H7 (cell line): Measurements from ENCODE around the gene TMEM107. TPM values are rescaled to one million over a fixed set of nuclear protein-coding genes. Genes with fewer than 3 reads are reported as not detected.

Experiments
- DNase-seq: peaks from one replicate; pipeline ENCODE4 v3.0.0; 2012
- H3K27me3 ChIP-seq: 2 replicates; pipeline ENCODE4 v1.6.0; 2011; ENCODE audit warnings: mild to moderate bottlenecking, low read length; ENCODE audit not compliant: control insufficient read depth, insufficient read depth
- H3K36me3 ChIP-seq: replicated peaks from 2 replicates; pipeline ENCODE4 v1.5.1; 2011; ENCODE audit warnings: low read length; ENCODE audit not compliant: control insufficient read depth, insufficient read depth
- H3K4me3 ChIP-seq: 2 replicates; pipeline ENCODE4 v1.5.1; 2011; ENCODE audit warnings: low read depth, mild to moderate bottlenecking, control low read depth, low read length, moderate library complexity; ENCODE audit not compliant: insufficient read depth
- total RNA-seq: library from RNA; depleted of rRNA; stranded (reverse); fragments of >200 nt; shearing (Covaris generic); gene quantifications from 2 replicates; pipeline ENCODE4 v1.2.3, GENCODE V29; 2014

Gene TMEM107
- total RNA-seq, 1 experiment from 2014 or later, result 27.7 TPM

DNA sequence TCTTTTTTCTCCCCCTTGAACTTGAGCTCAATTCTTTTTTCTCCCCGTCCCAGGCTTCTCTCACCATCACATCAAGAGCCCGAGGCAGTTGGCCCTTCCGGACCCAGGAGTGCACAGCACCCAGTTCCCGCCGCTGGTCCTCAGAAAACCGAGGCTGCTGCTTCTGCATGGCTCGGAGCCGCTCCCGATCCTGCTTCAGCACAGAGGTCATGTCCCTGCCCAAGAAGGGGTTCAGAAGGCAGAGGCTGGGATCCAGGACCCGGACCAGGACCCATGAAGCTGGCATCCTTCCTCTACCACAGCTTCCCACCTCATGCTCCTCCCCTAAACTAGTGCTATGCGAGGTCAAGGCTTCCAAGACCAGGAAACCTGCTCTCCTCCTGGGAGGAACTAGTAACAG is 34.4 kb downstream of the TMEM107 start:
- Histone ChIP-seq H3K27me3 (peaks cover 5% of the 10 kb centered on the region), H3K36me3 (peaks cover 20% of the 10 kb centered on the region), H3K4me3 (no peak overlapping the region)
- DNase-seq, result no peak

DNA sequence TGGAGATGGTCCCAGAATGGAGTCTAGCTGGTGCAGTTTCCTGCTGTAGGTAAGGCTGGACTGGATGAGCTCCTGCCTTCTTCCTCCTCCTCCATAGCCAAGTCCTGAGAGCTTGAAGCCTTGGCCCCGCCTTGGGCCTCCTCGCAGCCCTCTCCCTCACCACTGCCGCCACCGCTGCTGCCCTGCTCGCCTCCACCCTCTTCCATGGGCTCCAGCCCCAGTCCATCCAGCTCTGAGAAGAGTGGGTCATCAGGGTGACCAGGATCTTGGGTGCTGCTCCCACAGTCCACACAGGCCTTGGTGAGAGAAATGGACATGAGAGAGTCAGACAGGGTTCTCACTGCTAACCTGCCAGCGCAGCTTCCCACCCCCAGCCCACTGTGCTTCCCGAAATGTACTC is 35.1 kb downstream of the TMEM107 start:
- Histone ChIP-seq H3K27me3 (peaks cover 5% of the 10 kb centered on the region), H3K4me3 (no peak overlapping the region), H3K36me3 (peaks cover 15% of the 10 kb centered on the region)
- no peak for DNase-seq

DNA sequence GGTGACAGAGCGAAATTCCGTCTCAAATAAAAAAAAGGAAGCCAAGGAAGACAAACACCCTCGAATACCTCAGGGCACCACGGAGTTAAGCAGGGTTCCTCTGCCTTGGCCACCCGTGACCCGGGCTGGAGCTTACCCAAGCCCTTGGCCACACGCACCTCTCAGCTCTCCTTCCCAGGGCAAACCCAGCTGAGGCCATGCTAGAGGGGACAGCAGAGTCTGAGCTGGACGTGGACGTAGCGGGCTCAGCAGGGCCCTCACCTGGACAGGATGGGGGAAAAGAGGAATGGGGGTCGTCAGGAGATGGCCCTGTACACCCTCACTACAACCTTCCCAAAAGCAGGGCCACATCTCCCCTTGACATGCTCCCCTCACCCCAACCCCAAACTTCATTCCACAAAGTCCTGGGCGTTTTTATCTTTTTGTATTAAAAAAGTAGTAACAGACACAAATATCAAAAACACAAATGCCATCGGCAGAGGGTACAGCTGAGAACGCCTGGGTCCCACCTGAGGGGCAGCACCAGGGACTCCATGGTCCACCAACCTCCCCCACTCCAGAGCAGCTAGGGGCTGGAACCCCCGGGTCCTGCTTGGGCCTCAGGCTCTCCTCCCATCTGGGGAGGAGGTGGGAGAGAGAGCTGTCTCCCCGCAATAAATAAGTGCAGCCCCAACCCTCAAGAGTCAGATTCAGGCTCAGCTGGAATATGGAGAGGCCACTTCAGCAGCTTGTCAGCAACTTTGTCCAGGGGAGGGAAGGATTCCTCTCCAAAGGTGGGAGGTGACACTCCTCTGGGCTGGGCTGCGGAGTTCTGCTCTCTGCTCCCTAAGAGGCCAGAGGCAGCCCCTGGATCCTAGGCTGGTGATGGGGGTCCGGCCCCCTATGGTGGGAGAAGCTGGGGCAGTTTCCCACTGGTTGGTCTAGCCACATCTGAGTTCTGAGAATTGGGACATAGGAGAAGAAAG is 35.8 kb downstream of the TMEM107 start:
- Histone ChIP-seq H3K36me3 (peaks cover 12% of the 10 kb centered on the region), H3K27me3 (peaks cover 5% of the 10 kb centered on the region), H3K4me3 (no peak overlapping the region)
- no peak for DNase-seq

DNA sequence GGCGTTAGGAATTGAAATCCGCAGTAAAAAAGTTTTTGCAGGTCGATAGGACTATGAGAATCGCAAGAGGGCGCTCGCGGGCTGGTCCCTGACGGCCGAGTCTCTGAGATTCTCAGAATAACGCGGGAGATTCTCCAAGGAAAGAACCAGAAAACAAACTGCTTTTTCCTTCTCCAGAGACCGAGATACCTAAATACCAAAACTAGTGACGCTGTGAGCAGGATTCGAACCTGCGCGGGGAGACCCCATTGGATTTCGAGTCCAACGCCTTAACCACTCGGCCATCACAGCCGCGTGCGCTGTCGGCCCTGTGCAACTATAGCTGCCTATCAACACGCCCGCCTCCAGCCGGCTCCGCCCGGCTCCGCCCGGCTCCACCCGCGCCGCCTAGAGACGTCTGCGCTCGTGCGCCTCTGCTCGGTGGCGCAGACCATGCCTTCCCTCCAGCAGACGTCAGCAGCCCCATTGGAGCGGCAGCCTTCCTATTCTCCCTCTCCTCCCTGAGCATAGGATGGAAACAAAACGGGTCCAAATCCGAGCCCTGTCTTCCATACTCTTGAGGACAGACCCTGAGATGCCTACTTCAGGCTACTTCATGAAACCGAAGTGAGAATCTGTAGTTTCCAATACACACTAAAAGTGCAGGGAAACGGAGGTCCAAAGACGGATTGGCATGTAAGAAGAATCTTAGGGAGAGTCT is 37.4 kb downstream of the TMEM107 start:
- H3K36me3 ChIP-seq, result peaks cover 10% of the 10 kb centered on the region
- DNase-seq, result peak; percentile 96
- peaks cover 5% of the 10 kb centered on the region for H3K27me3 ChIP-seq
- H3K4me3 ChIP-seq, result peak overlapping the region; percentile 57

DNA sequence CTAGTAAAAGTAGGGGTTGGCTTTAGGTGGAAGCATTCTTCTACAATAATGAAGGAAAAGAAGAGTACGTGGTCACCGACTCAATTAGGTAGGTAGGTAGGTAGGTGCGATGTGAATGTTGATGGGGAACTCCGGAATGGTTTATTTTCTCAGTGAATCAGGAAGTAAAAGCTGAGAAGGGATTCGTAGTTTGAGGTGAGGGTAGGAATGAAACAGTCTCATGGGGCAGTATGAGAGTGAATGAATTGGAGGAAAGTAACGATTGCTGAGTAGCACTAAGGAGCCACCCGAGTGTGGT is 37.9 kb downstream of the TMEM107 start:
- peaks cover 5% of the 10 kb centered on the region for H3K27me3 ChIP-seq
- H3K4me3 ChIP-seq, result peak overlapping the region; percentile 57
- no peak for DNase-seq
- H3K36me3 ChIP-seq, result peaks cover 9% of the 10 kb centered on the region

DNA sequence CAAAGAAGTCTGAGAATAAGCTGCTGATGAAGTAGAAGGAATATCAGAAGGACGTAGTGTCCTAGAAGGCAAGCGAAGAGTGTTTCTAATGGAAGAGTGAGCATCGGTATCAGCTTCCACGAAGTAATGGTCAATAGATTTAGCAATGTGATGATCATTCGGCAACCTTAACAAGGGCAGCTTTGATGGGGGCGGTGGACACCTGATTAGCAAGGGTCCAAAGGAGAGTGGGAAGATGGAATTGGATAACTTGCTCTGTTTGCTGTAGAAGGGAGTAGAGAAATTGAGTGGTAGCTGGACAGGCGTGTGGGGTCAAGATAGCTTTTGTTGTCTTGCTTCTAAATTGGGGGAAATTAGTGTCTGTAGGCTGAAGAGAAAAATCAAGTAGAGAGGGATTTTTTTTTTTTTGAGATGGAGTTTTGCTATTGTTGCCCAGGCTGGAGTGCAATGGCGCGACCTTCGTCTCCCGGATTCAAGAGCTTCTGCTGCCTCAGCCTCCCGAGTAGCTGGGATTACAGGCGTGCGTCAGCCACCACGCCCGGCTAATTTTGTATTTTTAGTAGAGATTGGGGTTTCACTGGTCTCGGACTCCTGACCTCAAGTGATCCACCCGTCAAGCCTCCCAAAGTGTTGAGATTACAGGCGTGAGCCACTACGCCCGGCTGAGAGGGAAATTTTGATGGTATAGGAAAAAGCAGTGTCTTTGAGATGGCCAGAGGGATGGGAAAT is 38.4 kb downstream of the TMEM107 start:
- H3K27me3 ChIP-seq, result peaks cover 5% of the 10 kb centered on the region
- DNase-seq, result peak; percentile 45
- H3K36me3 ChIP-seq, result peaks cover 8% of the 10 kb centered on the region
- H3K4me3 ChIP-seq, result peak overlapping the region; percentile 57

DNA sequence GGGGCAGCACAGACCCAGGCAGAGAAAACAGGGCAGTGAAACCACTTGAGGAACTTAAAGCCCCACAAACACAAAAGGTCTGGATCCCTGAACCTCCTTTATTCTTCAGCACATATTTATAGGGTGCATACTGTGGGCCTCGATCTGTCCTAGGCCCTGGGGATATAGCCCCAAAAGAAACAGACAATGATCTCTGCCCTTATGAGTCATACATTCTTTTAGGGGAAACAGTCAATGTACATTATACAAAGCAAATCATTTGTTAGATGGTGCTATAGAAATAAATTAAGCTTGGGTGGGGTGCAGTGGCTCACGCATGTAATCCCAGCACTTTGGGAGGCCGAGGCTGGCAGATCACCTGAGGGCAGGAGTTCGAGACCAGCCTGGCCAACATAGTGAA is 42.2 kb downstream of the TMEM107 start:
- DNase-seq, result no peak
- no peaks in the 10 kb centered on the region for H3K36me3 ChIP-seq
- H3K4me3 ChIP-seq, result no peak overlapping the region
- H3K27me3 ChIP-seq, result peaks cover 5% of the 10 kb centered on the region

DNA sequence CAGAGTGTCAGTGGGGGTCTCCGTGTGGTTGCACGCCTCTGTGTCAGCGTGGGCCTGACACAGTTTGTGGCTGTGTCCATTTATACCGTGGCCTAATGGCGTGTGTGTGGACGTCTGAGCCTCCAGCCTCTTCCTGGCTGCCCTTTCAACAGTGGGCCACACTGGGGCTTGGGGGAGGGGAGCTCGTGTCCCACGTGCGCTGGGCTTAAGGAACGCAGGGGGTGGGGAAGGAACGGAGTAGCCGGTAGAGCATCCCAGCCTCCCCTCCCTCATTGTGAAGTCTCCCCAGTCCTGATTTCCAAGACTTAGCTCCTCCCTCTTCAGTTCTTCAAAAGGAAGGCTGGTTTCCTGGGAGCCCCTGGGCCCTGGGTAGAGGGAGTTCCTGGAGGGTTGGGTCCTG is 42.8 kb downstream of the TMEM107 start:
- Histone ChIP-seq H3K36me3 (no peaks in the 10 kb centered on the region), H3K4me3 (no peak overlapping the region), H3K27me3 (peaks cover 8% of the 10 kb centered on the region)
- peak; percentile 84 for DNase-seq

DNA sequence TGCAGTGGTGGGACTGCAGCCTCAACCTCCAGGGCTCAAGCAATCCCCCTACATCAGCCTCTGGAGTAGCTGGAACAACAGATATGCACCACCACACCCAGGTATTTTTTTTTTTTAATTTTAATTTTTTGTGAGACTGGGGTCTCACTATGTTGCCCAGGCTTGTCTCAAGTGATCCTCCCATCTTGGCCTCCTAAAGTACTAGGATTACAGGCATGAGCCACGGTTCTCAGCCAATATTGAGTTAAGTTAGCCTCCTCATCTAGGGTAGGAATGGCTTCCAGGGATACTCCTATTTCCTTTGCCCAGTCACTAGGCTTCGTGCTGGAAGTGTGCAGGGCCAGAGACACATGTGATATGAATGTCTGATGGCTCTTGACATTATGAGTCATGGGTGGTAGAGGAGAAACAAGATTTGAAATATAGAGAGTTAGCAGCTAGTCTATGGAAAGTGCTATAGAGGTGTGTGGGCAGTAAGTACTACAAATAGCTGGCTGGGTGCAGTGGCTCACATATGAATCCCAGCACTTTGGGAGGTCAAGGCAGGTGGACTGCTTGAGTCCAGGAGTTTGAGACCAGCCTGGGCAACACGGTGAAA is 44.2 kb downstream of the TMEM107 start:
- no peak for DNase-seq
- no peak overlapping the region for H3K4me3 ChIP-seq
- peaks cover 13% of the 10 kb centered on the region for H3K27me3 ChIP-seq

DNA sequence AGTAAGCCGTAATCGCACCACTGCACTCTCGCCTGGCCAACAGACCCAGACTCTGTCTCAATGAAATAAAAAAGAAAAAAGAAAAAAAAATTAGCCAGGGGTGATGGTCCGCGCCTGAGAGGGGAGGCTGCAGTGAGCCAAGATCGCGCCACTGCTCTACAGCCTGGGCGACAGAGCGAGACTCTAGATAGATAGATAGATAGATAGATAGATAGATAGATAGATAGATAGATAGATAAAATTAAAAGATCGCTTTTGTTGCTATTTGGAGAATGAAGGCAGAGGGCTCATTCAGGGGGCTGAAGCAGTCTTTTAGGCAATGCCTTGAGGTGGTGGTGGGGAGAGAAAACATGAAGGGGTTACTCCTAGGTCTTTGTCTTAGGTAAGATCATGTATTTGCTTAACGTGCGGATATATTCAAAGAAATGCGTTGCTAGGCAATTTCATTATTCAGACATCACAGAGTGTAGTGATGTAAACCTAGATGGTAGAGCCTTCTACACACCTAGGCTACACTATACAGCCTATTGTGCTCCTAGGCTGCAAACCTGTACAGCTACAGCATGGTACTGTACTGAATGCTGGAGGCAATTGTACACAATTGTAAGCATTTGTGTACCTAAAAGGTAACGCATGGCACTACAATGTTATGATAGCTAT is 47.9 kb downstream of the TMEM107 start:
- Histone ChIP-seq H3K27me3 (peaks cover 41% of the 10 kb centered on the region), H3K4me3 (no peak overlapping the region), H3K36me3 (no peaks in the 10 kb centered on the region)
- no peak for DNase-seq

More for the DNA sequence above, 44.2 kb downstream of the TMEM107 start:
- no peaks in the 10 kb centered on the region for H3K36me3 ChIP-seq

DNA sequence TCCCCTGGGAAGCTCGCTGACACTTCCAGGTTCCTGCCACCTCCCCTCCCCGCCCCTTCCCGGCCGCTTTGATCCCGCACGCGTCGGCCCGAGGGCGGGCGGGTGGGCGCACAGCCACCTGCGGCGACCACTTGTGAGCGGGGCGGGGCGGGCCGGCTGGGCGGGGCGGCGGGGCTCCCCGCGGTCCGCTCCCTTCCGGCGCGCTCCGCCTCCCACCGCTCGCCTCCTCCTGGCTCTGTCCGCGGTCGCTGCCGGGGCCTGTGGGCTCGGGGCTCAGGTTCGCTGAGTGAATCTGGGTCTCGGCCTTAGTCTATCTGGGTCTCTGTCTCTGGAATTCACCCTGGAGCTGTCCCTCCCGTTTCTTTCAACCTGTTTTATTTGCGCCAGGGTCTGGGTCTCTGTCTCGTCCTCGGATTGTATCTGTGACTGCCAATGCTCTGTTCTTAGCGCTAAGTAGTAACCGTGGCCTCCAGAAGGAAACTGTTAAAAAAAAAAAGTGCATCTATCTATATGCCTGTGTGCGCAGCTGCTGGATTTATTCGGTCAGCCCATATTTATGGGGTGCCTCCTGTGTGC is 49.6 kb downstream of the TMEM107 start:
- H3K36me3 ChIP-seq, result no peaks in the 10 kb centered on the region
- H3K4me3 ChIP-seq, result peak overlapping the region; percentile 74
- DNase-seq, result peak; percentile 92
- H3K27me3 ChIP-seq, result peaks cover 57% of the 10 kb centered on the region

DNA sequence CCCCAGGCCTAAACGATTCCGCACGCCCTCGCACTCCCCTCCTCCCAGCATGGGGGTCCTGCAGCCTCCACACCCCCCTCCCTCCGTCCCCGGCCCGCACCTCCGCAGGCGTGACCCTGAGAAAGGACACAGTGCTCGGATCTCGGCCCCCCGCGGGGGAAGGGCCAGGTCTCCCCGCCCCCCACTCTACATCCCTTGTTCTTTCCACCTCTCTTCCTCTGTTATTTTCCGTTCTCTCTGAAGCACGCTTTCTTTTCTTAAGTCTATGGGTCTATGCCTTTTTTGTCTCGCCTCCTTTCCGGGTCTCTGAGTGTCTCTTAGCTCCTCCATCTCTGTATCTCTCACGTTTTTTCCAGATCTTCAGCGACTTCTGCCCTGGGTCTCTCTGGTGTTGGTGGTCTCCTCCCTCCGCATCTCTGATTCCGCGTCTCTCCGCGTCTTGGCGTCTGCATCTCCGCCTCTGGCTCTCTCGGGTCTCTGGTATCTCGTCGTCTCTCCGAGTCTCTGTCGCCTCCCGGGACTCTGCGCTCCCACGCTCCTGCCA is 50.2 kb downstream of the TMEM107 start:
- Histone ChIP-seq H3K36me3 (no peaks in the 10 kb centered on the region), H3K27me3 (peaks cover 60% of the 10 kb centered on the region), H3K4me3 (peak overlapping the region; percentile 74)
- DNase-seq, result peak; percentile 91

DNA sequence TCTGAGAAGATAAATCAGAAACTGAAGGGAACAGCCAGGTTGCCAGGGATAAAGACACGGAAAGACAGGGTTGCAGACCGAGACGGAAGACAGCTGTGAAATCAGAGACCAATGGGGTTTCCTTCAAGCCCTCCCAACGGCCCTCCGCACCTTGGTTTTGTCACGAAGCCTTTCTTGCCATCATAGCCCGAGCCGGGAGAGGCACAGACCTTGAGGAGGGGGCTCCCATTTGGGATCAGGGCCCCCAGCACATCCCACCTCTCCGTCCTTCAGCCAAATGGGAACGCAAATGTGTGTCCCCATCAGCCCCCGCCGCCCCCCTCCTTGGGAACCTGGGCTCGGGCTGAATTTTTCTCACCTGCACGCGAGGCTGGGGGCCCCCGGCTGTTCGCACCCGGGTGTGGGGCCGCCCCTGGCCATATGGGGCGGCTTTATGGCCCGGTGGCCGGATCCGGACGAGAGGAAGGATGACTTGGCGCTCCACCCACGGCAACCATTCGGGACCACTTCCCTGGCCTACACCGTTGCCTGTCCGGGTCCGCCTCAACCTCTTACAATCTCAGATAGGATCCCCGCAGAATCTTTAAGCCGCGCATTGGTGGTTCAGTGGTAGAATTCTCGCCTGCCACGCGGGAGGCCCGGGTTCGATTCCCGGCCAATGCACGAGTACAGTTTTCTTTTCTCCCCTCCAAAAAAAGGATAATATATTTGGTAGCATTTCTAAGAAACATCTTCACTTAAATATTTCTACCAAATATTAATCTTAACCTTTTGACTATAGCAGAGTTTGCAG is 50.8 kb downstream of the TMEM107 start:
- Histone ChIP-seq H3K4me3 (peak overlapping the region; percentile 74), H3K36me3 (no peaks in the 10 kb centered on the region), H3K27me3 (peaks cover 60% of the 10 kb centered on the region)
- peak; percentile 90 for DNase-seq
